ENCODE results near the gene FIGLA. TPM values are rescaled to one million over a fixed set of nuclear protein-coding genes. Genes with fewer than 3 reads are reported as not detected.
"Not testable (repeated sequence)": the region's sequence is repeated elsewhere in the genome, so short reads cannot be mapped to it uniquely, and the experiment has no call there.

The FIGLA gene
- polyA plus RNA-seq, 1 donor = not detected

DNA sequence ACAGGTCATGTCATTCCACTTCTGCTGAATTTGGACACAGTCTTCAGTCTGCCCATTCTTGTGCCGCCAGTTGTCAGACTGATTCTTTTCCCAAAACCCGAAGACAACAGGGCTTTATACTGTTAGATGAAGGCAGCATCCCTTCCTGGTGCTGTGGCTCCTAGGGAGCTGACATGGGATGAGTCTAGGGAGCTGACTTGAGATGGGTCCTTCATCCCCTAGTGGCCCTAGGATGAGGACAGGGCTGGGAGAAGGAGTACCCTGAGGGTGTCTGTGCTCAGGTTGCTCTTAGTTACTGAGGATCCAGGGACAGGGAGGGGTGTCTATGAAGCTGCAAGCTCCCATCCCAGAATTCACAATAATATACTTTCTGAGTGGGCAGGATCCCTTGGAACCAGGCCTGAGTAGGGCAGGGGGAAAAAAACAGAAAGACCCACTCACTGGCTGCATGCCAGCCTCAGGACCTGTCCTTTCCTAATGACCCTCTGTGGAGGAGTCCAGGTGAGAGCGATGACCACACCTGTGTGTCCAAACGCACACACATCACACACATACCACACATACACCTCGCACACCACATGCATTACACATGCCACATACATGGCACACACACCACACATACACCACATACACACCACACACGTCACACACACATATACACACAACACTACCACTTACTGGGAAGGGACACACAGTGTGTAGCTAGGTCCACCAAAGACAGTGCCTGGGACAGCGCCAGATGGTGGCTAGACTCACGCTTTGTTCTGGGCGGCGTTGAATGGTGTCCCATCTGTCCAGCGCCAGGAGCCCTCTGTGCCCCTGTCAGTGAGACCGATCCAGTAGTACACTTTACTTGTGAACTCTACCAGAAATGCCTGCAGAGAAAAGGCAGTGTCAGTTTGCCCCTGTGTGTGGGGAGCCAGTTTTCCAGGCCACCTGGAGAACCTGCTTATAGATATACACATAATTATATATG, 18.8 kb upstream of the FIGLA start:
- DNase-seq (ENCODE audit: low read depth) = no peak

DNA sequence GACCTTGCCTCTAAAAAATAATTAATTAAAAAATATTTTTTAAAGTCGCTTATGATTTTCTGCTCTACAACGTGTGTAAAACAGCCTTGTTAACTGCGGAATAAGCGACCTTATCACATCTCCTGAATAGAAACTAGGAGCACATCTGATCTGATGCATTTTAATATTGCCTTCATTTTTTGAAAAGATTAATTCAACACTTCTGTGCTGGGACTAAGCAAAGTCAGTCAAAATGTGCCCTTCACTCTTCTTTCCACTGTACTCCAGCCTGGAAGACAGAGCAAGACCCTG, 17.3 kb upstream of the FIGLA start:
- DNase-seq (ENCODE audit: low read depth) = no peak

- no peak for DNase-seq (ENCODE audit: low read depth)
Observed at GRCh38 chr2:70807102-70807827, 16.8 kb upstream of the FIGLA start.

GRCh38 chr2:70806620-70807019, 16.2 kb upstream of the FIGLA start:
- DNase-seq (ENCODE audit: low read depth) = no peak

- no peak for DNase-seq (ENCODE audit: low read depth)
Observed at GRCh38 chr2:70806013-70806412, 15.6 kb upstream of the FIGLA start.

GRCh38 chr2:70801607-70802263, 11.3 kb upstream of the FIGLA start:
- DNase-seq (ENCODE audit: low read depth) = no peak

GRCh38 chr2:70799706-70800105, 9.3 kb upstream of the FIGLA start:
- no peak for DNase-seq (ENCODE audit: low read depth)

DNA sequence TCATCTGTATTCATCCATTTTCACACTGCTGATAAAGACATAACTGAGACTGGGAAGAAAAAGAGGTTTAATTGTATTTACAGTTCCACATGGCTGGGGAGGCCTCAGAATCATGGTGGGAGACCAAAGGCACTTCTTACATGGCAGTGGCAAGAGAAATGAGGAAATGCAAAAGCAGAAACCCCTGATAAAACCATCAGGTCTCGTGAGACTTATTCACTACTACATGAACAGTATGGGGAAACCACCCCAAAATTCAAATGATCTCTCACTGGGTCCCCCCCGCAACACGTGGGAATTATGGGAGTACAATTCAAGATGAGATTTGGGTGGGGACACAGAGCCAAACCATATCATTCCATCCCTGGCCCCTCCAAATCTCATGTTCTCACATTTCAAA, 7.6 kb upstream of the FIGLA start:
- not testable (repeated sequence) for DNase-seq (ENCODE audit: low read depth)

DNA sequence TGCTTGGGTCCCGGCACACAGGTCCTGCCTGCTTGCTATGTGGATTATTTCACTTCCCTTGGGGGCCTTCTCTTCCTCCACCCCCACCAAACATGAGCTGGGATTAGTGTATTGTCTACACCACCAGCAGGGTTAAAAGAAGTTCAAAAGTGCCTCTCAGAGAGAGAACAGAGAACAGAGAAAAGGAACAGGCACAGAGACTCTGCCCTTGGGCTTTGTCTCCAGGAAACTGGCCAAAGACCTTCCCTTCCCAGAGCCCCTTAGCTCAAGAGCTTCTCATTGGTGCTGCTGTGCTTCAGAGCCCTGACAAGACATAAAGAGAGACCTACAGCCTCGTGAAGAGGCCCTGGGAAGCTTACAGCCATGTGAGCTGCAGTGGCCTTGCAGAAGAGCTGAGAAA, 7.1 kb upstream of the FIGLA start:
- no peak for DNase-seq (ENCODE audit: low read depth)

GRCh38 chr2:70796262-70796661, 5.8 kb upstream of the FIGLA start:
- no peak for DNase-seq (ENCODE audit: low read depth)

- DNase-seq (ENCODE audit: low read depth) = no peak
Observed at GRCh38 chr2:70795164-70795995, 4.9 kb upstream of the FIGLA start.

- no peak for DNase-seq (ENCODE audit: low read depth)
Observed at GRCh38 chr2:70793450-70793849, 3.0 kb upstream of the FIGLA start.

DNA sequence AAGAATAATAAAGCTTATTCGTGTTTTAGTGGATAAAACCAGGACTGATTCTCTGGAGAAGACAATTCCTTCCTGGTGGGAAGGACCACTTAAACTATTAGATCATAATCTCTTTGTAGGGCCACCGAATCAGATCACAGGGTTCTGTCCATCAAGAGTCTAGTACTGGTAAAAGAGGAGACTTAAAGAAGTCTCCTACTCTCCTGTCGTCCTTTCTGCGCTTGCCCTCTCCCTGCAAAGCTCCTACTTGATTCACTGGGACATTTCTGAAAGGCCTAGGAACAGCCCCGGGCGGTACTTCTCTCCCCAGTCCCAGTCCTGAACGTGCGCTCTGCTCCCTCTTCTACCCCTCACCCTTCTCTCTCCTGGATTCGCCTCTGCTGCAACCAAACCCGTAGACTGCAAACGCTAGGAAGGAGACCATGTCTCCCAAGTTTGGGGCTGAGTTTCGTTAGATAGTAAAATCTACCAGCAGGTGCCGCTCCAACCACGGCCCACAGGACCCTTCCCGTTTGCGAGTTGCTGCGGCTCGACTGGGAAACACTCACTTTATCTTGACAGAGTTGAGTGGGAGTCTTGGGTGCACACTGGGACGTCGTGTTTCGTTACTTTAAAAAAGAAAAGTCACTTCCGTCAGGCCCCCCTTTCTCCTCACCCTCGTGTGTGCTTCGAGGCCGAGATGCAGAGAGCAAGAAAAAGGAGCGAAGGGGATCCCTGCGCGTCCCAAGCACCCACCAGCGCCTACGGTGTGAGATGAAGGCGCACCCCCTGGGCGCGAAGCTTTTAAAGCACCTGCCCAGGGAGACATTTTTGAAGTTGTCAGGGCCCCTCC, 923 bp downstream of the FIGLA start:
- DNase-seq (ENCODE audit: low read depth) = no peak

- DNase-seq (ENCODE audit: low read depth) = no peak
Observed at GRCh38 chr2:70785137-70785911, 5.1 kb downstream of the FIGLA start.

DNA sequence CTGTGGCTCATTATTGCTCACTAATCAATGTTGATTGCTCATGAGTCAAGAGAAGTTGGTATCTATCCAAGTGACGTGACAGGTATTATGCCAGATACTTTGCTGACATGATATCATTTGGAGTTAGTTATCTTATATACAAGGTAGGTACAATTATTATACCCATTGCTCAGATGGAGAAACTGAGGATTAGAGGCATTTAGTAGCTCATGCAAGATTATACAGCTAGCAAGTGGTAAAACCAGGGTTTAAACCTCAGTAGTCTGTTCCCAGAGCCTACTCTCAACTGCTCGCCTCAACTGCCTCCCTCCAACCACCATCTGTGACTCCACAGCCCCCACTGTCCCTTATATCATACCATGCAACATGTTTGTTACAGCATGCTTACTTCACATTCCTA, 6.1 kb downstream of the FIGLA start:
- no peak for DNase-seq (ENCODE audit: low read depth)

- DNase-seq (ENCODE audit: low read depth) = no peak
Observed at GRCh38 chr2:70779911-70780545, 10.4 kb downstream of the FIGLA start.

GRCh38 chr2:70779491-70779890, 11.0 kb downstream of the FIGLA start:
- DNase-seq (ENCODE audit: low read depth) = no peak

GRCh38 chr2:70778676-70779075, 11.8 kb downstream of the FIGLA start:
- DNase-seq (ENCODE audit: low read depth) = no peak

DNA sequence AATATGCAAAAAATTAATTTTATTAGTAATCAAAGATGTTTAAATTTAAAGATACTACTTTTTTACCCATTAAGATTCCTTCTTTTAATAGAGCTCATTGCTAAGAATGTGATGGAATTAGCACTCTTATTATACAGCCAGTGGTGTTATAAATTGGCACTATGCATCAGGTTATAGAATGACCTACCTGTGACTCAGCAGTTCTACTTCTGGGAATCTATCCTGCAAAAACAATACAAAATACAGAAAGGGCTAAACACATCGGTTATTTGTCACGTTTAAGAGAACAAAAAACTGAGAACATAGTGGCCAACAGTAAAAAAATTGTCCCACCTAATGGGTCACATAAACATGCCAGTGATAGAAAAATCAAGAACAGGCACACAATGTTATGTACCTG, 13.0 kb downstream of the FIGLA start:
- DNase-seq (ENCODE audit: low read depth) = no peak

- no peak for DNase-seq (ENCODE audit: low read depth)
Observed at GRCh38 chr2:70776266-70776665, 14.2 kb downstream of the FIGLA start.
